H1 (cell line): ENCODE results near the gene LYRM4. TPM values are rescaled to one million over a fixed set of nuclear protein-coding genes. Genes with fewer than 3 reads are reported as not detected.

Experiments
- CTCF ChIA-PET: fragments of 300-600 bp; sonication (Branson Sonifier 250); formaldehyde crosslinking; loops from one replicate; lab custom pipeline; 2021; ENCODE audit not compliant: partially characterized antibody; lab: Charles Lee
- POLR2A ChIA-PET: fragments of 300-600 bp; sonication (Branson Sonifier 250); formaldehyde crosslinking; loops from one replicate; lab custom pipeline; 2021; ENCODE audit warnings: inconsistent platforms; ENCODE audit not compliant: partially characterized antibody; lab: Charles Lee
- DNase-seq, 2 experiments: peaks; one replicate each; pipeline versions ENCODE4 v3.0.0 to v3.0.0-alpha.2; 2010 to 2022; ENCODE audit warnings: low spot score in 2 of 2, low read depth in 1 of 2, mixed read lengths in 1 of 2
- FAIRE-seq: peaks from 2 replicates; lab custom pipeline; 2011; peaks lifted over from hg19 to GRCh38; lab: Jason Lieb, UNC
- H2AFZ ChIP-seq: 2 replicates; pipeline ENCODE4 v1.8.1; 2012; ENCODE audit warnings: low read length, inconsistent platforms
- H2AK5ac ChIP-seq: 2 replicates; pipeline ENCODE4 v1.6.1; 2013; ENCODE audit warnings: low read depth, low read length
- H2BK120ac ChIP-seq: replicated peaks from 2 replicates; pipeline ENCODE3; 2013; ENCODE audit warnings: low read depth, low read length, inconsistent platforms
- H2BK12ac ChIP-seq: 2 replicates; pipeline ENCODE4 v1.6.1; 2013; ENCODE audit warnings: low read depth, low read length
- H2BK15ac ChIP-seq: 2 replicates; pipeline ENCODE4 v1.6.1; 2013; ENCODE audit warnings: low read length
- H2BK20ac ChIP-seq: 2 replicates; pipeline ENCODE4 v1.6.1; 2013; ENCODE audit warnings: low read length
- H2BK5ac ChIP-seq: 2 replicates; pipeline ENCODE4 v1.6.1; 2013; ENCODE audit warnings: low read depth, low read length
- H3K14ac ChIP-seq: 2 replicates; pipeline ENCODE4 v1.6.1; 2013; ENCODE audit warnings: inconsistent platforms; ENCODE audit not compliant: insufficient read length
- H3K18ac ChIP-seq: 2 replicates; pipeline ENCODE4 v1.6.1; 2013; ENCODE audit warnings: low read length; ENCODE audit errors: extremely low read depth
- H3K23ac ChIP-seq: 2 replicates; pipeline ENCODE4 v1.6.1; 2013; ENCODE audit warnings: inconsistent platforms; ENCODE audit not compliant: insufficient read length
- H3K23me2 ChIP-seq: 2 replicates; pipeline ENCODE4 v1.6.1; 2013; ENCODE audit warnings: low read depth, low read length
- H3K27ac ChIP-seq: 2 replicates; pipeline ENCODE4 v1.6.1; 2011; ENCODE audit warnings: low read depth, low read length, inconsistent platforms
- H3K27me3 ChIP-seq, 4 experiments: replicated peaks in 1 of 4; 1 replicate in 1 of 4; 2 replicates in 3 of 4; pipeline versions ENCODE4 v1.6.1 to v1.8.1; 2011 to 2013; ENCODE audit warnings: low read length in 3 of 4, mild to moderate bottlenecking in 3 of 4, inconsistent platforms in 2 of 4, mixed read lengths in 2 of 4, moderate library complexity in 1 of 4; ENCODE audit not compliant: control insufficient read depth in 3 of 4, insufficient read depth in 3 of 4; ENCODE audit errors: extremely low read depth in 1 of 4
- H3K36me3 ChIP-seq, 4 experiments: 2 replicates each; pipeline versions ENCODE4 v1.6.1 to v1.8.1; 2011 to 2013; ENCODE audit warnings: mild to moderate bottlenecking in 4 of 4, low read length in 3 of 4, moderate library complexity in 2 of 4, control low read depth in 1 of 4, inconsistent platforms in 1 of 4; ENCODE audit not compliant: insufficient read depth in 4 of 4, control insufficient read depth in 2 of 4
- H3K4ac ChIP-seq: replicated peaks from 2 replicates; pipeline ENCODE3; 2013; ENCODE audit warnings: low read length, low read depth, mixed read lengths, inconsistent platforms; ENCODE audit not compliant: insufficient read length
- H3K4me1 ChIP-seq, 4 experiments: replicated peaks in 1 of 4; 1 replicate in 1 of 4; 2 replicates in 3 of 4; pipeline versions ENCODE4 v1.6.1 to v1.8.1; 2011 to 2013; ENCODE audit warnings: low read length in 3 of 4, inconsistent platforms in 2 of 4, mixed read lengths in 1 of 4; ENCODE audit not compliant: insufficient read depth in 4 of 4, control insufficient read depth in 3 of 4
- H3K4me2 ChIP-seq, 2 experiments: 2 replicates each; pipeline versions ENCODE4 v1.6.1 to v1.8.1; 2011 to 2013; ENCODE audit warnings: low read depth in 2 of 2, low read length in 2 of 2, control low read depth in 1 of 2, inconsistent platforms in 1 of 2, mild to moderate bottlenecking in 1 of 2; ENCODE audit not compliant: insufficient read depth in 1 of 2
- H3K4me3 ChIP-seq, 4 experiments: fragments of 200-600, 300-600 bp in 1 of 4; sonication (generic), shearing (Covaris generic), sonication (Bioruptor Twin) in 1 of 4; 2 replicates each; pipeline versions ENCODE4 v1.5.1 to v1.8.1; 2011 to 2016; ENCODE audit warnings: low read length in 4 of 4, low read depth in 3 of 4, control low read depth in 2 of 4, inconsistent platforms in 2 of 4, mild to moderate bottlenecking in 2 of 4, mixed read lengths in 1 of 4, moderate library complexity in 1 of 4; ENCODE audit not compliant: insufficient read depth in 2 of 4; ENCODE audit errors: extremely low read depth in 1 of 4
- H3K56ac ChIP-seq: replicated peaks from 2 replicates; pipeline ENCODE3; 2013; ENCODE audit warnings: low read depth, mild to moderate bottlenecking, mixed read lengths, low read length, inconsistent platforms; ENCODE audit not compliant: insufficient read length
- H3K79me1 ChIP-seq: 2 replicates; pipeline ENCODE4 v1.6.1; 2013; ENCODE audit warnings: low read depth, low read length, control low read depth
- H3K79me2 ChIP-seq, 2 experiments: 2 replicates each; pipeline versions ENCODE4 v1.6.1 to v1.8.1; 2012 to 2013; ENCODE audit warnings: low read length in 2 of 2, mild to moderate bottlenecking in 2 of 2, inconsistent platforms in 1 of 2; ENCODE audit not compliant: insufficient read depth in 2 of 2, control insufficient read depth in 1 of 2
- H3K9ac ChIP-seq, 4 experiments: replicated peaks in 1 of 4; 1 replicate in 1 of 4; 2 replicates in 3 of 4; pipeline versions ENCODE4 v1.6.1 to v1.8.1; 2011 to 2013; ENCODE audit warnings: low read depth in 3 of 4, low read length in 3 of 4, control low read depth in 2 of 4, mild to moderate bottlenecking in 2 of 4, moderate library complexity in 2 of 4, inconsistent platforms in 1 of 4; ENCODE audit errors: extremely low read depth in 1 of 4
- H3K9me3 ChIP-seq, 2 experiments: 2 replicates each; pipeline versions ENCODE4 v1.6.1 to v1.8.1; 2012 to 2013; ENCODE audit warnings: mild to moderate bottlenecking in 2 of 2, moderate library complexity in 2 of 2, control low read depth in 1 of 2, inconsistent platforms in 1 of 2, low read depth in 1 of 2, low read length in 1 of 2, mixed read lengths in 1 of 2; ENCODE audit not compliant: insufficient read depth in 2 of 2
- H4K20me1 ChIP-seq, 2 experiments: replicated peaks in 1 of 2; 2 replicates each; pipeline versions ENCODE3 to v1.8.1; 2011 to 2013; ENCODE audit warnings: inconsistent platforms in 2 of 2, low read length in 2 of 2, mild to moderate bottlenecking in 1 of 2; ENCODE audit not compliant: insufficient read depth in 2 of 2, control insufficient read depth in 1 of 2
- H4K5ac ChIP-seq: 2 replicates; pipeline ENCODE4 v1.6.1; 2013; ENCODE audit warnings: low read length, low read depth, mixed read lengths, inconsistent platforms; ENCODE audit not compliant: insufficient read length
- H4K8ac ChIP-seq: 2 replicates; pipeline ENCODE4 v1.8.0; 2013; ENCODE audit warnings: mild to moderate bottlenecking, moderate library complexity, low read length, inconsistent platforms; ENCODE audit not compliant: insufficient read depth; ENCODE audit errors: extremely low read depth
- H4K91ac ChIP-seq: replicated peaks from 2 replicates; pipeline ENCODE3; 2013; ENCODE audit warnings: low read length, mixed read lengths, inconsistent platforms; ENCODE audit not compliant: insufficient read length
- ASH2L ChIP-seq: fragments of 200-600, 300-600 bp; sonication (generic); IDR thresholded peaks from one replicate; pipeline ENCODE4 v1.7.1; 2017; ENCODE audit warnings: low read length
- NRF1 ChIP-seq: IDR thresholded peaks from 2 replicates; pipeline ENCODE4 v1.6.1; 2011; ENCODE audit warnings: mild to moderate bottlenecking, low read depth, low read length, improper control_type of control experiment
- WGBS, 2 experiments: shearing (Covaris generic) in 1 of 2; methylation state at CpG; one replicate each; pipeline versions ENCODE4 v1.1.6 to v1.1.7; 2013 to 2015; ENCODE audit warnings: low lambda C conversion rate in 2 of 2, mixed read lengths in 2 of 2, inconsistent platforms in 1 of 2, low coverage in 1 of 2, missing lambda C conversion rate in 1 of 2; ENCODE audit not compliant: insufficient replicate concordance in 2 of 2, insufficient coverage in 1 of 2, insufficient read length in 1 of 2; ENCODE audit errors: extremely low coverage in 1 of 2, missing lambda C conversion rate in 1 of 2; 5-methylcytosine and 5-hydroxymethylcytosine counted together
- polyA plus RNA-seq, 7 experiments: library from polyadenylated mRNA; depleted of rRNA in 3 of 7; stranded (reverse) in 5 of 7; unstranded in 2 of 7; fragments of >200 nt in 5 of 7; fragments of 200-250 nt in 2 of 7; gene quantifications; 1 replicate in 5 of 7; 2 replicates in 1 of 7; 4 replicates in 1 of 7; pipeline versions ENCODE4 v1.2.1 to v1.2.3, GENCODE V29; 2011 to 2013; ENCODE audit warnings: missing spikeins in 2 of 7, mixed read lengths in 2 of 7
- total RNA-seq: library from RNA; stranded (reverse); fragmentation: NEBNext Ultra II Directional; extraction: Animal tissue kit (Norgen Biotek cat#: 25700); gene quantifications from 2 replicates; pipeline ENCODE4 v1.2.1, GENCODE V29; 2021

The LYRM4 gene
- total and polyA plus RNA-seq, 2 of the 8 experiments (the other 6 are each of a cell fraction or from before 2014, with no cell fraction given), result 56.6 to 62.8 TPM

DNA sequence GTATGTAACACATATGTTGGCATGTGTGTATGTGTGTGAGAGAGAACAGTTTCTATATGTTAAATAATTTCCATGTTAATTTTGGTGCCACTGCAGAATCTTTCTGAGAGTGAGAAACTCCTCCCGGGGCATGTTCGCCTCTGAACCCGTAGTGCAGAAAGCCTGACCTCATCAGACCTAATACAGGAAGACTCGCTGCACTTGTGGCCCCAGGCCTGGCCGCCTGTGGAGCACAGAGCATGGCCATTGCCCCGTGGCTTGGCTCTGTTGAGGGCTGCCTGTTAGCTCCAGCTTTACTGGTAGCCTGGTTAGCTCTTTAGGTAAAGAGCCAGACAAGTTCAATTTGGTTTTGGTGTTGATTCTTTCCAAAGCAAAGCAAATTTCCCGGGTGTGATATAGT lies 26.0 kb upstream of the LYRM4 start:
- POLR2A ChIA-PET, result interaction anchor here (1.4 kb wide), 1 partner anchor 16 kb away, joined by 3 read pairs; no protein-coding TSS in a partner anchor
- H3K9me3 ChIP-seq, result no peaks in the 10 kb centered on the region
- no peaks in the 10 kb centered on the region; the same call in 1 of the 2 replicates for H3K23me2 ChIP-seq
- H3K4me3 ChIP-seq, result no peak overlapping the region
- no peak overlapping the region for H3K23ac ChIP-seq
- H3K9ac ChIP-seq, result no peak overlapping the region
- no peak overlapping the region for H2BK15ac ChIP-seq
- H3K27me3 ChIP-seq, result no peaks in the 10 kb centered on the region
- no peak overlapping the region for H2BK5ac ChIP-seq
- H4K20me1 ChIP-seq, result no peaks in the 10 kb centered on the region
- H2AFZ ChIP-seq, result no peak overlapping the region
- H3K27ac ChIP-seq, result no peak overlapping the region
- no peaks in the 10 kb centered on the region; a peak in 2 of 4 replicates for H3K79me2 ChIP-seq
- H2BK20ac ChIP-seq, result no peak overlapping the region
- no peak overlapping the region for H4K5ac ChIP-seq
- H3K18ac ChIP-seq, result no peak overlapping the region
- H3K79me1 ChIP-seq, result peaks cover 8% of the 10 kb centered on the region; the same call in 1 of the 2 replicates
- no peak overlapping the region for H3K4ac ChIP-seq
- 85% methylated on average over 7 of the region's 7 CpGs; no CpG with 5 or more reads in 1 of the 2 experiments for WGBS, 2 experiments
- no peak overlapping the region for H4K91ac ChIP-seq
- FAIRE-seq (no peak), DNase-seq (no peak)
- H3K36me3 ChIP-seq, result no peaks in the 10 kb centered on the region
- H3K4me1 ChIP-seq, result peaks cover 0 to 6% (median 2%) of the 10 kb centered on the region in 4 experiments; a peak in 3 of 7 replicates
- no peak overlapping the region for H3K56ac ChIP-seq
- CTCF ChIA-PET, result interaction anchor here (0.8 to 2.2 kb wide), 2 partner anchors 17 to 143 kb away, joined by 5 read pairs; no protein-coding TSS in a partner anchor
- no peak overlapping the region for H2AK5ac ChIP-seq
- no peak overlapping the region for H3K4me2 ChIP-seq
- H3K14ac ChIP-seq, result no peak overlapping the region
- TF ChIP-seq ASH2L (no peak), NRF1 (no peak)
- H4K8ac ChIP-seq, result no peak overlapping the region
- no peak overlapping the region for H2BK12ac ChIP-seq
- no peak overlapping the region for H2BK120ac ChIP-seq
